HG02642 (cell line): ENCODE data around the gene RAB6D.
A peak's percentile ranks its signal among the peaks of the same experiment; 100 is the strongest.
"Not testable (repeated sequence)": the region's sequence is repeated elsewhere in the genome, so short reads cannot be mapped to it uniquely, and the experiment has no call there.

ENCODE experiments used
- ATAC-seq: cut with Tn5 transposase; IDR thresholded peaks from one replicate; pipeline ENCODE4 v1.9.1; 2021; ENCODE audit warnings: mild to moderate bottlenecking; ENCODE audit not compliant: unreplicated experiment, poor library complexity

RAB6D gene

DNA sequence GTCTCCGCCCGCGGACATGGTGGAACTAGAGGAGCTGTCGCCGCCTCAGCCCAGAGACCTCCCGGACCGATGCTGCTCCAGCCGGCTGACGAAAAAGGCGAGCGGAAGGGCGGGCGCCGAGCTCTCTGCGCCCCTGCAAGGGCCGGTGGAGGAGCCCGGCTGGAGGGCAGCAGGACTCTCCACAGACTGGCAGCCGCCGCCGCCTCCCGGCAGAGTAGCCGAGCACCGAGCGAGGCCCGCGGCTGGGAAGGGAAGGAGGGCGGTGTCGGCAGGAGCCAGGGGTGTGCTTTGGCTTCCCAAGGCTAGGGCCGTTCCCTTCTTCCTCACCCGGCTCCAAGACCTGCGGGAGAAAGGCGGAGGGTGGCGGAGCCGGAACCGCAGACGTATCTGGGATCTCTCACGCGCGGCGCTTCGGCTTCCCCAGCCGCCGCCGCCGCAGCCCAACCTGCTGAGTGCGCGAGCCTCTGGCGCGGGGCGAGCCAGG, at the start of gene RAB6D:
Gene RAB6D, minus strand, starts transcription at position 466 of the 484 bp plus-strand sequence. Its CDS starts 448 bp downstream, at position 18.
- not testable (repeated sequence) for ATAC-seq

DNA sequence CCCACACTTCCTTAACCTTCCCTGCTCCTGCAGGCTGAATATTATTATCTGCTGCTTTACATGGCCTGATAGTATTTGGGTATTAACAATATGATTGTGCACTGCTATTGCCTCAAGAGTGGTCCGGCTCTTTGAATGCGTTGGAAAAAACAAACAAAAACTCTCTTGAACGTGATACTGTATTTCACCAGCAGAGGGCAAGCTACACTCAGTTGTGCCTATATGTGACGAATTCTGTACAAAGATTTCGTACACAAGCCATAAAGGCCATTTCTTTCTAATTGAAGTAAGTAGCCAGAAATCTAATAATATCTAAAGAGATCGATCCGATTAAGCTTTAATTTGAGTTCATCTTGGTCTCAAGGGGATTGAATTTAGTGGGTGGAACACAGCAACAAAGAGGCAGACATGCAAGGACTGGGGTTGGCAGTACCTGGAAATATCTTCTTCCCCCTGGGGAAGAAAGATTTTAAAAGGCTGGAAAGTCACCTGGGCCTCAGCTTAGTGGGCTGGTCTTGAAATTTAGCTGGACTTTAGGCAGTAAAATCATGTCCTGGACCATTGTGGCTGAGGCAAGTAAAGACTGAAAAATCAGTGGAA, 49.3 kb upstream of the RAB6D start:
- peak; percentile 78 for ATAC-seq

DNA sequence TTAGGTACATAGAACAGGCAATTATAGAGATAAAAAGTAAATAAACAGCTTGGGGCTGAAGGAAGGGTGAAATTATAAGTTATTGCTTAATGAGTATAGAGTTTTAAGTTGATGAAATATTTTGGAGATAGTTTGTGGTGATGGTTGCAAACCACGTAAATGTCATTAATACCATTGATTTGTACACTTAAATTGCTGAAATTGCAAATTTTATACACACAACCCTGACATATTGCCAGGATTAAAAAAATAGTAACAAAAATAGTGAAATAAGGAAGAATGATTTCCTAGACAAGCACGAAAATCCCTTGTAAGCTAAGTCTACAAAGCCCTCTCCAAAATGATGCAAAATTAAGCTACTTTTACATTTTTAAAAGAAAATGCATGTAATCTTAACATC, 46.2 kb upstream of the RAB6D start:
- no peak for ATAC-seq

DNA sequence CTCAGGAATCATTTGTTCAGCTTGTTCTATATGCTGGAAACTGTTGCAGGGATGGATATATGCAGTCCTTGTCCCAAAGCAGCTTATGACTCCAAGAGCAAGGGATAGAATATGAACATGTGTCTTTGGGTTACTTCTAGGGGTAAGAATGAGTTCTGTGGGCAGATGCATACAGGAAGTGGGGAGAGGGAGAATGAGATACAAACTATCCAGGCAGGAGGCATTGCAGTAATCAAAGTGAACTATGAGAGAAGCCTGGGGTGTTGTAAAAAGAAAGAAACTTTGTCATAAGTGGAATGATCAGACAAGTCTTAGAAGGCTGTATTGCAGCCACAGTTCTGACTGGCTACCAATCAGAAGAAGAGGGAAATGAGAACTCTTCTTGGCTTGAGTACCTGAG, 44.8 kb upstream of the RAB6D start:
- ATAC-seq, result no peak

DNA sequence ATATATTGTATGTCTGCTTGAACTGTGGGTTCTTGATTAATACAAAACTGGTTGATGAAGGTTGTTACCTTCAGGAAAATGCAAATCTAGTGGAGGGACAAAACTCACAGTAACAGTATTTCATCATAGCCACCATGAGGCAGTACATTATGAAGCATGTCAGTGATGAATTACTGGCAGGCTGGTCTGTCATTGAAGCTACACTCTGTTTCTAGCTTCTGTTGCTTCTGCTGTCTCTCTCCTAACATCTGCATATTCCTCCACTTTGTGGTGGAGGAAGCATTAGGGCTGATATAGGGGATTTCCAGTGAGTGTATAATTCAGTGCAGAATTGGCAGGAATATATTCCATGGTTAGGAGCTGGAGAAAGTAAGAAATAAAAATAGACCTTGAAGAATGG, 44.2 kb upstream of the RAB6D start:
- no peak for ATAC-seq

DNA sequence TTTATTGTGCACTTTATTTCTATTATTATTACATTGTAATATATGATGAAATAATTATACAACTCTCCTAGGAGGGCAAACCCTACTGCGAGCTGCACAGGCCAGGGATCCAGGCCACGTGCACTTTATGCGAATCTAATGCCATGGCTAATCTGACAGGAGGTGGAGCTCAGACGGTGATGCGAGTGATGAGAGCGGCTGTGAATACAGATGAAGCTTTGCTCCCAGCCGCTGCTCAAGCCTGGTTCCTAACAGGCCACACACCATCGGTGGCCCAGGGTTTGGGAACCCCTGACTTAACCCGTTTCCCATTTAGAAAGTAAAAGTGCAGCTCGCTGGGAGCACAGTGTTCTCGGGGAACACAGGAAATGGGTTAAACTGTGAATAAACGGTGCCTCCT, 40.8 kb upstream of the RAB6D start:
- no peak for ATAC-seq

DNA sequence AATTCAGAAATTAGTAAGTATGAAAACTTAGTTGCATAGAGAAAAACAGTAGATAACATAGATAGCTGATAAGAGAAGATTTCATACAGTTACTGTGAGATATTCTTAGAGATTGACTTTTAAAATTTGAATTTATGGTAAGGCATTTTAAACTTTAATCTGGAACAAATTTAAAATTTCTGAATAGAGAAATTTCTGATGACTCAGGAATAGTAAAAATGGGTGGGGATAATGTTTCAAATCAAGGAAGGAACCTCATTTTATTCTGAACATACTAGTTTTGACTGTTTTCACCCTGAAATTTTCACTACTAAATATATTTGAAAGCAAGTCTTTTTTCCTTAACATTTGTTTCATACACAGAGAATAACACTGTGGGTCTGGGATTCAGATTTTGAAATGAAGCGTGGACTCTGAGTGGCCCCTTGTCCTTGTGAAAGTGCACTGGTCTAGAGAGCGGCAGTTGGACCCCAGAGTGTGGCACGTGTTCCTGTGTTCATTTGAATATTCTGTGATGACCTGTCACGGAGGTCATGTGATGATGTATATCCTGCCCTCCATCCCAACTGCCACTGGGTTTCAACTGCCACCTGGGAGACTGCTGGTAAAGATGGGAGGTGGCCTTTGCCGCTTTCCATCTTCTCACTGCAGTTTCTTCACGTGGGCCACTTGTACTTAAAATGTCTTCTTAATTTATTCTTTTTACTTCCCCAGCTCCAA, 38.5 kb upstream of the RAB6D start:
- no peak for ATAC-seq

DNA sequence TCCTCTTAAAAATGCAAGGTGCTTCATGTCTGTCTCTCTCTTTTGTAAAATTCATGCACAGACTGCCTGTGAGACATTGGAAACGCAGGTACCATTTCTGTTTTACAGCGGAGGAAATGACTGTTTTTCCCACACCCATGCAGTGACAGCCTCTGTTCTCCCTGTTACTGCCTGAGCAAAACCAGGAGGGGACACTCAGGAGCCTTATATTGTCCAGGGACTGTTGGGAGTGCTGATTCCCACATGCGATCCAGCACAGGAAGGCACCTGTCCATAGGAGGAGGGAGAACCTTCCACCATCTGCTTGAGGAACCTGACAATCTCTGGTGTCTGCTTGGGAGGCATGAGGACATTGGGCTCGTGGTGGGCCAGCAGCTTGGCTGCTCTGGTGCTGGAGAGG, 36.9 kb upstream of the RAB6D start:
- ATAC-seq, result no peak

DNA sequence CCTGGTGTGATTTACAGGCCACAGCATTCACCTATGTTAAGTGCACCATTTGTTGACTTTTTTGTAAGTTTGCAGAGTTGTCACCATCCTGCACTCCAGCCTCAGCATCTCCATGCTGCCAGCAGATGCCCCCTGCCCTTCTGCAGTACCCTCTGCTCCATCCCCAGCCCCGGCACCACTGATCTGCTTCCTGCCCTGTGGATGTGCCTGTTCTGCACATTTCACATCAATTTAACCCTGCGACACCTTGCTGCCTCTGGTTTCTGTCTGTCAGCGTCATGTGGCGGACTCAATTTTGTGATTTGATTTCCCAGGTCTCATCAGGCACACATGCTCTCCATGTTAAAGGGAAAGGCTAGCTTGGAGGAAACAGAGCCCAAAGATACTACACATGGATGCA, 36.5 kb upstream of the RAB6D start:
- ATAC-seq, result not testable (repeated sequence)

DNA sequence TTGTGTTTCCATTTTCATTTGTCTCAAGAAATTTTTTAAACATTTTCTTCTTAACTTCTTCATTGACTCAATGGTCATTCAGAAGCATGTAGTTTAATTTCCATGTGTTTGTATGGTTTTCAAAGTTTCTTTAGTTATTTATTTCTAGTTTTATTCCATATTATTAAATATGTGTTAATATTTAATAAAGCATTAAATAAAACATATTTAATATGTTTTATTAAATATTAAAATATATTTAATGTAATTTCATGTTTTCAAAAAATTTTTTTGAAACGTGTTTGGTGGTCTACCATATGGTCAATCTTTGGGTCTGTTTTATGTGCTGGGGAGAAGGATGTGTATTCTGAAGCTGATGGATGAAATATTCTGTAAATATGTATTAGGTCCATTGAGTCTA, 32.2 kb upstream of the RAB6D start:
- not testable (repeated sequence) for ATAC-seq

DNA sequence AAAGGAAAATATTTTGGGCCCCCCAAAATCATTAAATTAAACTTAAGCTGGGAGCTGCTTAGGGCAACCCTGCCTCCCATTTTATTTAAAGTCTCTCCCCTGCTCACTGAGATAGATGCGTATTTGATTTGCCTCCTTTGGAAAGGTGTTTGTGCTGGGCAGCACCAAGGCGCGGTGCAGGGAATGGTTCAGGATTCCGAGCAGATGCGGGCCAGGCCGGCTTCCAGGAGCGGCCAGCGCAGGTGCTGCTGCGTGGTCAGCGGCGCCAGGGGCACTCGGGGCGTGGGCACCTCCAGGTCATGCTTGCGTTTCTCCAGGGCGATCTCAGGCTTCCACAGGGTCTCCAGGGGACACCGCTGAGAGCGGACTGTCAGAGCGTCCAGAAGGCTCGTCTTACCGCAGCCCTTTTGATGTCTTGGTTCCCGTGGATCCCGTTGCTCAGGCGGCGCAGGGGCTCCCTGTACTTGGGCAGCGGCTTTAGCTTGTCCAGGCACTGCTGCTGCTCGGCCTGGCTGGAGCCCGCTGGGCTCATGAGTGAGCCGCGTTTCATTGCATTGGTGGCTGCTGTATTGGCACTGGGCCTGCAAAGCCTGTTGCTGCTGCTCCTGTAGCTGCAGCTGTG, 31.2 kb upstream of the RAB6D start:
- ATAC-seq, result not testable (repeated sequence)

DNA sequence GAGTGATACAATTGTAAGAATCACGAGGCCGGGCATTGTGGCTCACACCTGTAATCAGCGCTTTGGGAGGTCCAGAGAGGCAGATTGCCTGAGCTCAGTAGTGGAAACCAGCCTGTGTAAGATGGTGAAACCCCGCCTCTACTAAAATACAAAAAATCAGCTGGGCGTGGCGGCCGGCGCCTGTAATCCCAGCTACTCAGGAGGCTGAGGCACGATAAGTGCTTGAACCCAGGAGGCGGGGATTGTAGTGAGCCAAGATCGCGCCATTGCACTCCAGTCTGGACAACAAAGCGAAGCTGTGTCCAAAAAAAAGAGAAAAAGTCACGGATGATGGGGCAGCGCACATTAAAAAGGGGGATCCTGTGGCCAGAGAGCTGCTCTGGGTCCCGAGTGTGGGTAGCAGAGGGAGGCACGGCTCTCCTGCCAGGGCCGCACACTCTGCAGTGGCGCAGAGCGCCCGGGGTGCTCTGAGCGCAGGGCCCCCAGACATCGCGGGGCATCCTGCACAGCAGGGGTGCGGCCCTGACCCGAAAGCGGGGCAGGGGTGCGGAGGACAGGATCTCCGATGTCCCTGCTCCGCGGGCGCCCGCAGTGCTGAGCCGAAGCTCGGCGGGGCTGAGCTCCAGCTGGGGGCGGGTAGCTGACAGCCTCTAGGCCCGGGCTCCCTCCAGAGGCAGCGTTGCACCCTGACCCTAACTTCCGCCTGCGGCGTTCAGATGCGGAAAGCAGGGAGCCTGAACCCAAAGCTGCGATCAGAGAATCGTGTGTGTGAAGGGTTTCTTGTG, 30.4 kb upstream of the RAB6D start:
- no peak for ATAC-seq

DNA sequence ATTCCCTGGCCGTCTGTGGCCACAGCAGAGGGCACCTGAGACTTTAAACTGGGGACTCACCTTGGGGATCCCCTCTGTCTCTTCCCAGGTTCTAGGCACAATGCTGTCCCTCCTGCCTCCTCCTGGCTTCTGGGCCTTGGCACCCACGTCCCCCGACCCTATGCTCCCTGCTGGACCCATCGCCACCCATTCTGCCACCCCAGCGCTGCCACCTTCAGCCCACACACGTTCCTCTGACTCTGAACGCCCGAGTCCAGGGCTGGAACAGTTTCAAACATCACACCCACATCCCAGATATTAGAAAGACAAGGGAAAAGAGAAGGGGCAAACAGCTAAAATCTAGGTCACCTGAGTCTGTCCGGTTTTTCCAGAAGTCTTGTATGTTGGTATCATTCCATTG, 28.0 kb upstream of the RAB6D start:
- not testable (repeated sequence) for ATAC-seq

DNA sequence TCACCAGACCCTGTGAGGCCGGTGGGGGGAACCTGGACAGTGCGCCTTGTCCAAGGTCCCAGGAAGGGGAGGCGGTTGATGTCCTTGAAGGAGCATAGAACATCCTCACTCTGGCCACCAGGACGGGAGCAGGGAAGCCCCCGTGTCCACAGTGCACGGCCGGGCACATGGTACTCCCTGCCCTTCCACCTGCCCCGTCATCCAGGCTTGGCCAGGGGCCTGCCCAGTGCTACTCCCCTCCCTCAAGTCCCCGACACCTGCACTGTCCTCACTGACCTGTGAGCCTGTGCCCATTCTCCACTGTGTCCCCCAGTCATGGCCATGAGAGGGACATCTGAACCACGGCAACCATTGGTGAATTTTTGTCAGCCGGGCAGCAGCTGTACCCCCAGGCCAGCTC, 27.5 kb upstream of the RAB6D start:
- not testable (repeated sequence) for ATAC-seq

DNA sequence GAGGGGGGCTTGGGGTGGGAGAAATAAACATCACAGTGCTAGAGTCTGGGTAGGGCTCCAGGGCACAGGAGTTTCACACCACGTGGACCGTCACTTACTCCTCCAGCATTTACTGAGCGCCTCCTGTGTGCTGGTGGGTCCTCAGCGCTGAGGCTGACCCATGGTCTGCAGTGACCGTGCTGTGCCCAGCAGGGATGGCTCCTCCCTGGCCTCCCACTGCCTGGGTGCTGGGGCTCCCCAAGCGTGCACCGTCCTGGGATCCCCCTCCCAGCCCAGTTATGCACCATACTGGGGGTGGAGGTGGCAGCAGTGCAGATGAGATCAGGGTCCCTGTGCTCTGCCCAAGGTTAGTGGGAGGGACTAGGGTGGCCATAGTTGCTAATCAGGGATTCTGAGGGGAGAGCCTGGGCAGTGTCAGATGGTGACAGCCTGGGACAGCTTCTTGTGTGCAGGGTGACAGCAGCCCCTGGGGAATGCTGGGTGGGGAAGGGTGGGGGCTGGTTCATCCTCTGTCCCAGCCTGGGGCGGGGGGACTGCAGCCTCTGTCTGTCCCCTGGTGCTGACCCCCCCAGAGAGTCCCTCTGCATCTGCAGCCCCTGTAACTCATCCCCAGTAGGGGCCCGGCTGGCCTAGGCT, 26.6 kb upstream of the RAB6D start:
- ATAC-seq, result not testable (repeated sequence)

DNA sequence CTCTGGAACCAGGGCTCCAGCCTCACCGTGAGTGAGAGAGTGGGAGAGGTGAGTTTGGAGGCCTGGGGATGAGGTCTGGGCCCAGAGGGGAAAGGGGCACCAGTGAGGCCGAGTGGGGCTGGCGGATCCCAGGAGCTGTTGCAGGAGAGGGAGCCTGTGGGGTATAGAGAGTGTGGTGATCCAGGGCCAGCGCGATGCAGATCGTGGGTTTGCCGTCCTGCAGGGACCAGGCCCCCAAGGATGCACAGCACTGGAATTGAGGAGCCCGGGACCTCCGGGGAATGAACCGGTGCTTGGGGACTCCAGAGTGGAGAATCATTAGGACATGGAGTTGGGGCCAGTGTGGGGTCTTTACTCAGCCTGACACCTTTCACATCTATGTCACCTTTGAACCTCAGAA, 25.7 kb upstream of the RAB6D start:
- no peak for ATAC-seq

DNA sequence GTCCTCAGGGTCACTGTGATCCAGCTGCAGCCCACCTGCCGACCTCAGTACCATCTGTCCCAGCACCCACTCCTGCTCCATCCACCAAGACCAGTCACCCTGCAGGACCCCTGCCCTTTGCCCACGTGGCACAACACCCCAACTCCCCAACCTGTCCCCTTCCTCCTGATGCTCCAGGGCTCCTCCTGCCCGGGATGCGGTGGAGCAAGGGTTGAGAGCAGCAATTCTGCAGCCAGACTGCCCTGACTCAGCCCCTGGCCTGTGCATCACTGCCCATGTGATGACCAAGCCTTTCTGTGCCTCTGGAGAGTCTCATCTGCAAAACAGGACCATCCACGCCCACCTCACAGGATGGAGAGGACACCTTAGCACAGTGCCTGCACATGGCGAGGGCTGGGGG, 24.9 kb upstream of the RAB6D start:
- ATAC-seq, result not testable (repeated sequence)

DNA sequence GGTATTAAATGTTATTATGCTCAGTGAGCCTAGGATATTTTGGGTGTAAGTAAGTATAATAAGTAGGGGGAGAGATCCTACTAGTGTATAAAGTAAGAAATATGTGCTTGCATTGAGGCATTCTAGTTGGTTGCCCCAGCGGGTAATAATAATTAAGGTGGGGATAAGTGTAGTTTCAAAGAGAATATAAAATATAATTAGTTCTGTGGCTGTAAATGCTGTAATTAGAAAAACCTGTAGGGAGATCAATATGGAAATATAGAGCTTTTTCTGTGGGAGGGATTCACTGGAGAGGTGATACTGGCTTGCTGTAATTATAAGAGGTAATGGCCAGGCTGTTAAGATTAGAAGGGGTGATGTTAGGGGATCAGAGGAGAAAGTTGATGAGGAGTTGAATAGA, 9.1 kb upstream of the RAB6D start:
- ATAC-seq, result not testable (repeated sequence)

DNA sequence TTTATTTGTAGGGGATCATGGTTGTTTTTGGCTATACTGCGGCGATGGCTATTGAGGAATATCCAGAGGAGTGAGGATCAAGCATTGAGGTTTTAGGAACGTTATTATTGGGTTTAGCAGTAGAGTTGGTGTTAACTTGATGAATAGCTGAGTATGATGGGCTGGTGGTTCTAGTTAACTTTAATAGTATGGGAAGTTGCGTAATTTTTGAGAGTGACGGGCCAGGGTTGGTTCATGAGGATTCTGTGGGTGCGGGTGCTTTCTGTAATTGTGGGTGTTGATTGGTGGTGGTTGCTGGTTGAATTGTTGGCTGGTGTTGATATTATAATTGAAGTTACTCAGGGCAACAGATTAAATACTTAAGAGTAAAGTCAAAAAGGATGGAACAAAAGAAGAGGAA, 6.0 kb upstream of the RAB6D start:
- ATAC-seq, result no peak

DNA sequence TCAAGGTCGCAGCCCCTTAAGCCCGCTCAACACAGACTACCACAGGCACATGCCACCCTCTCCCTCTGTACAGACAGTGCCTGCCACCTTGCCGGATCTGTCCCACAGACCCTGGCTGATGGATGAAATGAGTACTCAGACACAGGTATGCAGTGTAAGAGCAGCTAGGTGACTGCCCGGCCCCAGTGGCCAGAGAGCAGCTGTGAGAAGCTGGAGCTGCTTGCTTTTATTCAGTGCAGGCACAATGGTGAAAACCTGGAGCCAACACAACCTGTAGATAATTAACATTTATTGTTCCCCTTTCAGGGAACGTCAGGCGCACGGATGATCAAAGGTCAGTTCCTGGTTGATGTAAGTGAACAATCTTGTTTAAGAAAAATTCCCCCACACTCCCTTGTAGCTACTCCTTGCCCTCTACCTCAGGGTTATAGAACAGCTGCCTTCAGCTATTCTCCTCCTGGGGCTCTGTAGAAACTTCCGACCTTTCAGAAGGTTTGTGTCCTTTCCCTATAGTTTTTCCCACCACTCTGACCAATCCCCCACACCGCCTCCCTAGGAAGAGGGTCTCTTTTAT, 4.6 kb upstream of the RAB6D start:
- ATAC-seq, result not testable (repeated sequence)
